Skeletal muscle tissue (tissue), 4 donors: ENCODE results near the gene CAMK1G. TPM values are rescaled to one million over a fixed set of nuclear protein-coding genes. Genes with fewer than 3 reads are reported as not detected.
A peak's percentile ranks its signal among the peaks of the same experiment; 100 is the strongest.

ENCODE experiments used
- H3K27ac ChIP-seq: one replicate; pipeline ENCODE4 v1.7.0; 2013; ENCODE audit warnings: mild to moderate bottlenecking, low read depth, low read length, inconsistent platforms
- H3K27me3 ChIP-seq, 3 donors: one replicate each; pipeline ENCODE4 v1.7.0; 2013; ENCODE audit warnings: low read length in 3 of 3; ENCODE audit not compliant: control insufficient read depth in 3 of 3, insufficient read depth in 3 of 3
- H3K36me3 ChIP-seq, 3 donors: one replicate each; pipeline ENCODE4 v1.7.0; 2013; ENCODE audit warnings: low read length in 3 of 3; ENCODE audit not compliant: control insufficient read depth in 3 of 3, insufficient read depth in 3 of 3
- H3K4me1 ChIP-seq, 3 donors: one replicate each; pipeline ENCODE4 v1.7.0; 2013; ENCODE audit warnings: low read length in 3 of 3, mild to moderate bottlenecking in 3 of 3; ENCODE audit not compliant: control insufficient read depth in 3 of 3, insufficient read depth in 3 of 3
- H3K4me3 ChIP-seq, 3 donors: one replicate each; pipeline ENCODE4 v1.7.0; 2013; ENCODE audit warnings: low read length in 3 of 3
- H3K9ac ChIP-seq, 3 donors: one replicate each; pipeline ENCODE4 v1.7.0; 2013; ENCODE audit warnings: low read length in 3 of 3, mild to moderate bottlenecking in 3 of 3, moderate library complexity in 2 of 3, low read depth in 1 of 3
- H3K9me3 ChIP-seq, 3 donors: one replicate each; pipeline ENCODE4 v1.7.0; 2013; ENCODE audit warnings: low read length in 3 of 3; ENCODE audit not compliant: control insufficient read depth in 3 of 3
- total RNA-seq: library from RNA; depleted of rRNA; stranded (reverse); fragments of >200 nt; gene quantifications from one replicate; pipeline ENCODE4 v1.2.3, GENCODE V29; 2014
- donor health status: Osteomylitis.

CAMK1G gene
- total RNA-seq, 1 donor from 2014 or later, result not detected

DNA sequence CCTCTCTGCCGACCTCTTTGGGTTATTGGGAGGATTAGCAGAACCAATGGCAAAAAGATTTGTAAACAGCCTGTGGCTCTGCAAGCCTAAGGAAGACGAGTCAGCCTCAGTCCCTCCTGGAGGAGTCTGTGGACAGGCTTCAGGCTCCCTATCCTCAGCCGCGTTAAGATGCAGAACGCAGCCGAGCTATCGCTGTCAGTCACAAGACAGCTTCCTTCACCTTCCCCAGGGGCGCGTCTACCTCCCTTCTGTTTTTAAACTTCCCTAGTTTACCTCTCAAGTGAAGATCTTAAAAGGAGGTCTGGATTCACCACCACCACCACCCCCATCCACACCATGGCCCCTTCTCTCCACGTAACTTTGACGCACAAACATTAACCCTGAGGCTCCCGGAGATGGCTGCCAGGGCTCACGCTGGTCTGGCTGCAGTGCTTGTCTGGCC is 738 bp downstream of the CAMK1G start:
- Histone ChIP-seq H3K27me3 (peaks cover 20 to 30% (median 27%) of the 10 kb centered on the region in 3 donors), H3K9me3 (no peaks in the 10 kb centered on the region), H3K4me1 (peaks cover 6 to 12% (median 9%) of the 10 kb centered on the region in 3 donors), H3K27ac (no peak overlapping the region), H3K36me3 (no peaks in the 10 kb centered on the region), H3K9ac (no peak overlapping the region), H3K4me3 (no peak overlapping the region)

DNA sequence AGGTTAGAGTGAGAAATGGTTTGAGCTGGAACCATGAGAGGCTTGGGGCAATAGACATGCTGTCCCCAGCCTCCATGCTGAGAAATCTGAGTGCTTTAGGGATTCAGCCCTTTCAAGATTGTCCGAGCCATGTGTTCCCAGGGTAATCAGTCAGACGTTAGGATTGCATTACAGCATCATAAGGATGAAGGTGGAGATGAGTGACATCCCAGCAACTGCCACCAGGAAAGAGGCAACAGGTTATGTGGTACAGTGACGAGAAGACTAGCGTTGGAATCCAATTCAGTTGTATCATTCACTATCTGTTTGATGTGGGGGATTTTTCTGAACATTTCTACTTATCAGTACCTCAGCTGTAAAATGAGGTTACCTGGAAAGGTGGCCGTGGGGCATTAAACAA is 1.7 kb downstream of the CAMK1G start:
- H3K4me3 ChIP-seq, result no peak overlapping the region
- H3K4me1 ChIP-seq, result peaks cover 6 to 12% (median 9%) of the 10 kb centered on the region in 3 donors
- H3K9me3 ChIP-seq, result no peaks in the 10 kb centered on the region
- peaks cover 18 to 30% (median 27%) of the 10 kb centered on the region in 3 donors for H3K27me3 ChIP-seq
- no peak overlapping the region for H3K27ac ChIP-seq
- peak overlapping the region in 1 of 3 donors; percentile 33 for H3K9ac ChIP-seq
- no peaks in the 10 kb centered on the region for H3K36me3 ChIP-seq

DNA sequence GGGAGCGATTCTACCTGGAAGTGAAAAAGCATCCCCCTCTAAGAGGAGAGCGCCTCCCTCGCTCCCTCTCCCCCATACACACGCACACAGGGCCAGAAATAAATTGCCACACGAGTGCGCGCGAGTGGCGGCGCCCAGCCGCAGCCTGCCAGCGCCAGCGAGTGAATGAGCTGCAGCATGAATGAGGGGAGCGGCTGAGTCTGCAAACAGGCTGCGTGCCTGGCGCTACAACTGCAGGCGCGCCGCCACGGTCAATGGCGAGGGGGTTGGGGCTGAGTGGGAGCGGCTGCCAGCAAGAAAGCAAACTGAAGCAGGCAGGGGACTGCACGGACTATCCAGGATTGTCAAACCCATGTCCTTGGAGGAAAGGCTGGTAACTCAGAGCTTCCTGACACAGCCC is 2.2 kb downstream of the CAMK1G start:
- Histone ChIP-seq H3K27ac (no peak overlapping the region), H3K27me3 (peaks cover 16 to 30% (median 27%) of the 10 kb centered on the region in 3 donors), H3K9me3 (no peaks in the 10 kb centered on the region), H3K36me3 (no peaks in the 10 kb centered on the region), H3K9ac (peak overlapping the region in 1 of 3 donors; percentile 33), H3K4me1 (peaks cover 6 to 12% (median 9%) of the 10 kb centered on the region in 3 donors), H3K4me3 (peak overlapping the region in 2 of 3 donors; percentile 39 to 46)

DNA sequence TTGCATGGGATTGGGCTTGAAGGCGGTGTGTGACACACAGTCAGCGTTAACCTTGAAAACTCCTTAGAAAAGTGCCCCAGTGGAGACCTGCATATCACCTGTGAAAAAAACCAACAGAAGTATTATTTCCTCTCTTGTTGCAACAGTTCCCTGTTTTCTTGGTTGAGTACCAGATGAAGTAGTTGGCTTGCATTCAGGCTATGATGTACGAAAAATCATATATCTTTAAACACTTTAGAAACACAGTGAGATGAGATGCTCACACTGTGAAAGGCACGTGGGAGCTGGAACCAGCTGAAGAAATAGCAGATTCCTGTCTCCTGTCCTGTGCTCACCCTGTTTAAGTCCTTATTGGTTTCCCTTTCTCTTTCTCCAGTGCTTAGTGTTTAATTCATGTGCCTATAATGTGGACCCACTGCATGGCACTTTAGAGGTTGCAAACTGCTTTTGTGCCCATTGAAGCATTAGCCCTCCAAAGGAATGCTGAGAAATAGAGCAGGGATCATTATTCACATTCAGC is 2.8 kb downstream of the CAMK1G start:
- H3K27ac ChIP-seq, result no peak overlapping the region
- H3K4me3 ChIP-seq, result no peak overlapping the region
- H3K9ac ChIP-seq, result no peak overlapping the region
- H3K4me1 ChIP-seq, result peaks cover 6 to 12% (median 9%) of the 10 kb centered on the region in 3 donors
- no peaks in the 10 kb centered on the region for H3K9me3 ChIP-seq
- no peaks in the 10 kb centered on the region for H3K36me3 ChIP-seq
- peaks cover 16 to 30% (median 27%) of the 10 kb centered on the region in 3 donors for H3K27me3 ChIP-seq

DNA sequence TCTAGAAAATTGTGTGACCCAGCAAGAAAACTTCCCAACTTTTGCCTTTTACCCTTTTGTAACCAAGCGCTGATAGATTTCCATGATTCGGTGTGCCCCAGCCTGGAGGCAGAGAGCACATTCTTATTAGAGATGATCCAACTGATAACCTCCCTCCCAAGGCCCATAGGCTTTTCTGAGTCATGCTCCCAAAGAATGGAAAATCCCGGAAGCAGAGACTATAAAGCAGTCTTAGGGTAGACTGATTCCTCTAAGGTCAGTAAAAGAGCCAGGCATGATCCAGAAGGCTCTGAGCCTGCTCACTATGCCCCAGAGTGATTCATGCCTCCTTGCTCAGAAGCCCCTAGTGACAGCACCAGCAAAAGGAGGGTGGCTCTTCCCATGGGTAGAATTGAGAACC is 4.3 kb downstream of the CAMK1G start:
- H3K27me3 ChIP-seq, result peaks cover 19 to 24% (median 23%) of the 10 kb centered on the region in 3 donors
- H3K9ac ChIP-seq, result no peak overlapping the region
- no peaks in the 10 kb centered on the region for H3K9me3 ChIP-seq
- H3K4me3 ChIP-seq, result no peak overlapping the region
- peaks cover 6 to 12% (median 9%) of the 10 kb centered on the region in 3 donors for H3K4me1 ChIP-seq
- no peaks in the 10 kb centered on the region for H3K36me3 ChIP-seq
- H3K27ac ChIP-seq, result no peak overlapping the region

DNA sequence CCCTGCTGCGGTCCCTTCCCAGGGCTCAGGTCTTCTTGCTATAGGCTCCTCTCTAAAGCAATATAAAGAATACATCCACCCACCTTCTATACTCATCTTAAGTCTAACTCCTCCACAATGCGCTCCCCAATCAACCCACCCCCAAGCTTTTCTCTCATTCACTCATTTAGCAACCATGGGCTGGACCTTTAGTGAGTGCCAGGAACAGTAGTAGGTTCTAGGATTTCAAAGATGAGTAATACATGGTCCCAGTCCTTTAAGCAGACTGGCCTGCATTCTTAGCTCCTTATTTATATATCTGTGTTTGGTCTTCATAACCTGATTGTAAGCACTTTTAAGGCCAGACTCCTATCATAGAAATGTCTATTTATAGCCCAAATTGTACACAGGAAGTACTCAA is 5.9 kb downstream of the CAMK1G start:
- Histone ChIP-seq H3K27ac (no peak overlapping the region), H3K4me1 (peaks cover 6 to 12% (median 9%) of the 10 kb centered on the region in 3 donors), H3K9me3 (no peaks in the 10 kb centered on the region), H3K36me3 (no peaks in the 10 kb centered on the region), H3K9ac (no peak overlapping the region), H3K4me3 (no peak overlapping the region), H3K27me3 (peaks cover 6 to 10% (median 8%) of the 10 kb centered on the region in 3 donors)

DNA sequence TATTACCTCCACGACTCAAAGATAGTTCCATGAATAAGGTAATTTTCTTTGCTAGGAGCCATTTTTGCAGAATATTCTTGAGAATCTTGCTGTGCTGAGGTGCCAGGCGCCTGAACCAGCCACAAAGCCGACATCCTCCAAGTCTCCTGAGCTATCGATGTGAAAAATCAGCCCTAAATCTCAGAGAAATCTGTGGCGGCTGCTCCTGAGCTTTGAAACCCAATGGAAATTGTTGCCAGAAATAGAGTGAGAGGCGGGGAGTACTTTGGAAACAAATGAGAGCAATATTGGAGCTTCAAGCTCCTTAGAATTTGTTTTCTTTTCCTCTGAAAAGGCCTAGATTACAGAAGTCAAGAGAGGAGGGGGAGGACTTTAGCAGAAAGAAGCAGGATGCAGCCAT is 6.3 kb downstream of the CAMK1G start:
- H3K9me3 ChIP-seq, result no peaks in the 10 kb centered on the region
- no peaks in the 10 kb centered on the region for H3K36me3 ChIP-seq
- no peak overlapping the region for H3K9ac ChIP-seq
- H3K27me3 ChIP-seq, result peaks cover 3 to 7% (median 4%) of the 10 kb centered on the region in 3 donors
- H3K4me1 ChIP-seq, result peaks cover 6 to 12% (median 9%) of the 10 kb centered on the region in 3 donors
- H3K27ac ChIP-seq, result no peak overlapping the region
- no peak overlapping the region for H3K4me3 ChIP-seq

DNA sequence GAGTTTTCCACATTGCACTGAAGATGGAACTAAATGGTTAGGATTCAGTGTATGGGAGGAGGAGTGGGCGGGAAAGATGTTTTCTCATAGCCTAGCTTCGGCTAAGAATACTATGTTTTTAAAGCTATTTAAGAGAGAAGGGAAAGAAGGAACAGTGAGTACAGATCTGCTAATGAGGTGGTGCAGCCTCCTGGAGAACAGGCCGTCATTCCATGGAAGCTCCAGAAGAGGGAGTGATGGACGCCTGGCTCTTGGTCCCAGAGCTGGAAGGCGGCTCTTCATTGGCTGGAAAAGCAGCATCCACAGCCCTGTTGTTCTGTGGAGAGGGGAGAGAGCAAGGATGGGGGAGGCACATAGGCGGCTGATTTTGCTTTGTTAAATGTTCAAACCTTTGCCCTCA is 6.9 kb downstream of the CAMK1G start:
- Histone ChIP-seq H3K9ac (no peak overlapping the region), H3K27me3 (peaks cover 0 to 7% (median 4%) of the 10 kb centered on the region in 3 donors), H3K9me3 (no peaks in the 10 kb centered on the region), H3K4me1 (peaks cover 3 to 8% (median 5%) of the 10 kb centered on the region in 3 donors), H3K36me3 (no peaks in the 10 kb centered on the region), H3K27ac (no peak overlapping the region), H3K4me3 (no peak overlapping the region)

DNA sequence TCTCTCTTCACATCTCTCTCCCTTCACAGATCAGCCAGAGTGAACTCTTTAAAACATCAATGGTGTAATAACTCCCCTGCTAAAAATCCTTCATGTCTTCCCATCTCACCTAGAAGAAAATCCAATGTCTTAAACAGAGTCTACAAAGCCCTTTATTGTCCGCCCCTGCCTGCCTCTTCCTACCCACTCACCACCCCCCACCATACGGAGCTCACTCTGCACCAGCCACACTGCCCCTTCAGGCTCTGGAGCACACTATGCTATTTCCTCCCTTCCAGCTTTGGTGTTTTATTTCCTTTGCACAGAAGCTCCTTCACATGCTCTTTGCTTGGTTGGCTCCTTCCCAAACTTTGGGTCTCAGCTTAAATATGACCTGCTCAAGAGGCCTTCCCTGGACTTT is 10.2 kb downstream of the CAMK1G start:
- Histone ChIP-seq H3K9ac (no peak overlapping the region), H3K4me1 (no peaks in the 10 kb centered on the region), H3K27ac (no peak overlapping the region), H3K27me3 (peaks cover 0 to 4% (median 3%) of the 10 kb centered on the region in 3 donors), H3K9me3 (no peaks in the 10 kb centered on the region), H3K4me3 (no peak overlapping the region), H3K36me3 (no peaks in the 10 kb centered on the region)

DNA sequence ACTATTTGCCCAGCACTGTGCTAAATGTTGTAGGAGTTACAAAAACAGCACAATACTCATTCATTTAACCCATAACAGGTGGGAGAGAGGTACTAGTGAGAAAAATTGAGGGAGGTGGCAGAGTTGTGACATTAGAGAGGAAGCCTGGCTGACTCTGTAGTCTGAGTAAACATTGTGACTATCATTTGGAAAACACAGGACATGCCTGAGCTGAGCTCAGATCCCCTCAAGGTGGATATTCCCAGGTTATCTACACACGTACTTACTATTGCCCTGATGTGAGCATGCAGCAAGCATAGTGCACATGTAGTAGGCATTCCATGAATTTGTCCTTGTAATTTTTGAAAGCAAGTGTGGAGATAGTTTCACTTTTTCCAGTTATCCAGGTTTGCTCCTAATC is 10.9 kb downstream of the CAMK1G start:
- H3K36me3 ChIP-seq, result no peaks in the 10 kb centered on the region
- H3K4me3 ChIP-seq, result no peak overlapping the region
- H3K9ac ChIP-seq, result no peak overlapping the region
- H3K27me3 ChIP-seq, result peaks cover 0 to 4% (median 3%) of the 10 kb centered on the region in 3 donors
- no peaks in the 10 kb centered on the region for H3K4me1 ChIP-seq
- H3K9me3 ChIP-seq, result no peaks in the 10 kb centered on the region
- no peak overlapping the region for H3K27ac ChIP-seq
